Activated CD4-positive, alpha-beta T cell treated with anti-CD3 and anti-CD28 coated beads for 1 hour (primary cell): ENCODE measurements around the gene ZNF415.
"Not testable (repeated sequence)": the region's sequence is repeated elsewhere in the genome, so short reads cannot be mapped to it uniquely, and the experiment has no call there.

Source experiments
- DNase-seq: peaks from one replicate; pipeline ENCODE4 v3.0.0-alpha.2; 2020

Gene ZNF415

GRCh38 chr19:53132141-53132991 lies at the start of gene ZNF415:
Gene ZNF415 (minus strand): TSS chr19:53132910. CDS start chr19:53122676, 10,234 bp downstream.
- peak; percentile 16 for DNase-seq

- DNase-seq: no peak
Observed at GRCh38 chr19:53182202-53182601, 49.5 kb upstream of the ZNF415 start.

DNA sequence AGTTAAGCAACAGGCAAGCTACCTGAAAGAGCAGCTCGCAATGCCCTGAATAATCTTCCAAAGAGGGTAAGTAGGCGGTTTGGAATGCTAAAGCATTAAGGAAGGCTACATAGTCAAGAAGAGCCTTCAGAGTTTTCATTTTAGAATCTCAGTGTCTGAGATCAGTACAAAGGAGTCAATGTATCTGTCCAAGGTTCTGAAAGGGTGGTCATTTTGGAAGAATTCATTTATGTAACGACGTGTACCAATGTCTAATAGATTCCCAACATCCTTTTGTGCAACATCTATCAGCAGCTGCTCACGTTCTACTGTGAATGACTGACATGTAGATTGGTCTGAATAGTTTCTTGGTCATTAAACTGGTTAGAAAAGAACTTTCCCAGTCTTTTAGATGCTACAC lies 45.3 kb upstream of the ZNF415 start:
- no peak for DNase-seq

DNA sequence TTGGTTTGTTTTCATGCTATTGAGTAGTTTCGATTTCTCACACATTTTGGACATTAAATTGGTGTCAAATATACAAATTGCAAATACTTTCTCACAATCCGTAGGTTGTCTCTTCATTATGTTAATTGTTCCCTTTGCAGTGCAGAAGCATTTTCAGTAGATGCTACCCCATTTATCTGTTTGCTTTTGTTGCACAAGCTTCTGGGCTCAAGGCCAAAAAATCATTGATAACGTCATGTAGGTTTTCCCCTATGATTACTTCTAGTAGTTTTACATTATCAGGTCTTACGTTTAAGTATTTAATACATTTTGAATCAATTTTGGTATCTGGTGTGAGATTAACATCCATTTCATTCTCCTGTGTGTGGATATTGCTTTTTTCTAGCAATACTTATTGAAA lies 40.2 kb upstream of the ZNF415 start:
- DNase-seq: no peak

DNA sequence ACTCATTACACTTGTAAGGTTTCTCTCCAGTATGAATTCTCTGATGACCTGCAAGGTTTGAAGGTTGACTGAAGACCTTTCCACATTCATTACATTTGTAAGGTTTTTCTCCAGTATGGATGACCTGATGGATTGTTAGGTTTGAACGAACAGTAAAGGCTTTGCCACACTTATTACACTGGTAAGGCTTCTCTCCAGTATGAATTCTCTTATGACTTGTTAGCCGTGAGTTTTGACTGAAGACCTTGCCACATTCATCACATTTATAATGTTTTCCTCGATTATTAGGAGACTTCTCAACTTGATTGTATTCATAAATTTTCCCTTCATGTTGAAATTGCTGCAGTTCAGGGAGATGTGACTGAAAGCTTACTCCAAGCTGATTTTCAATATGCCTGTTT lies 33.0 kb upstream of the ZNF415 start:
- no peak for DNase-seq

DNA sequence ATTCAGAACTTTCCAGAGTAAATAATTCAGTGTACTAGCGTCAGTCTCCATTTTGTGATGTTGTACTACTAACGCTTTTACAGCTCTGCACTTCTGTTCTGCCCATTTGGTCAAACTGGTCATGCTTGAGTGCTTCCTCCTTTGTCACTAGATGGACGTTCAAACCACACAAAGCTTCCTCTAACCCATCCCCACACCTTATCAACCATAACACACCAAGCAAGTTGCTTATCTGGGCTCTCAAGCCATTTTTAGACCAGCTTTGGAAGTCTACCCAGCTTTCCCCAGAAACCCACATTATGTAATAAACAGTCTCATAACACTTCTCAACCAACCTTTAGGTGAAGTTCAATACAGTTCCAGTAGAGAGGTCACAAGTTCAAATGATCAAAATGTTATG lies 28.4 kb upstream of the ZNF415 start:
- DNase-seq: no peak

DNA sequence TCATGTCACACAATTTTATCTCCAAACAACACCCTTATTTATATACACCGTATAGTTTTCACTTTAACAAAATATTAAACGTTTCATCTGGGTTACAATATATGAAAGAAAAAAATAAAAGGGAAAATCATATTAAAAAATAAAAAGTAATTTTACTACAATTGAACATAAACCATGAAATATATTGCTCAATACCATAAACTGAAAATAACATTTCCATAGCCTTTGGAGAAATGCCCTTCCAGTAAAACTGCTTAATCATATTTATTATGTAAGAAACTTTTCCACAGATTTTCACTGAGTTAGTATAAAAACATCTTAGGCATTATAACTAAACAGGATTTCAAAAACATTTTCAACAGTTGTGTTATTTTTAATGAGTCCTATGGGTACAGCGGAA lies 27.6 kb upstream of the ZNF415 start:
- no peak for DNase-seq

DNA sequence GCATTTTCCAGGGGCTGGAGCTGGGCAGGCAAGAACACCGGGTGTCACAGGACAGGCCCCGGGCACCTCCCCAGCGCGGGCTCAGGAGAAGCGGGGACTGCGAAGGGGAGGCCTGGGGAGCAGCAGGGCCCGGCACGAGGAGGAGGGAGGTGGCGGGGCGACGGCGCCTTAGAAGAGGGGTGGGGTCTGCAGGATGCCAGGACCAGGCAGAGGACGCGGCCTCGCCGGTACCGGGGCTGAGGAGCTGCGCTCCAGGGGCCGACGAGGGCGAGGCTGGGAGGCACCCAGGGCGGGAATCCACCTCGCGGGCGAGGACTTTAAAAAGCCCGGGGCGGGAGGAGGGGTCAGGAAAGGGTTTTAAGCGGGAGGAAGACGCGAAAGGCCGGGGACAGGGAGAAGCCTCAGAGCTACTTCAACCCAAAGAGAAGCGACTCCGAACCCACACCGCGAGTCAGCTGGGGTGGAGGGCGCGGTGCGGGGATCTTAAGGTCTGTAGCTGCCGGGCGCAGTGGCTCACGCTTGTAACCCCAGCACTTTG lies 25.5 kb upstream of the ZNF415 start:
- peak; percentile 11 for DNase-seq

GRCh38 chr19:53157626-53158025 lies 24.9 kb upstream of the ZNF415 start:
- no peak for DNase-seq

- no peak for DNase-seq
Observed at GRCh38 chr19:53156850-53157249, 24.1 kb upstream of the ZNF415 start.

DNA sequence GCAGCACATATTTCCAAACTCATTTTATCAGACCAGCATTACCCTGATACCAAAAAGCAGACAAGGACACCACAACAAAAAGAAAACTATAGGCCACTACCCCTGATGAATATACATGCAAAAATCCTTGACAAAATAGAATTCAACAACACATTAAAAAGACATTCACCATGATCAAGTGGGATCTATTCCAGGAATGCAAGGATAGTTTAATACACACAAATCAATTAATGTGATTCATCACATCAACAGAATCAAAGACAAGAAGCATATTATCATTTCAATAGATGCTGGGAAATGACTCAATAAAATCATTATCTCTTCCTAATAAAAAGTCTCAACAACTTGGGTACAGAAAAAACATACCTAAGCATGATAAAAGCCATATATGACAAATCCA lies 14.9 kb upstream of the ZNF415 start:
- no peak for DNase-seq

- DNase-seq: no peak
Observed at GRCh38 chr19:53140351-53140750, 7.6 kb upstream of the ZNF415 start.

GRCh38 chr19:53136432-53136831 lies 3.7 kb upstream of the ZNF415 start:
- no peak for DNase-seq

- DNase-seq: no peak
Observed at GRCh38 chr19:53131727-53132126, 983 bp downstream of the ZNF415 start.

GRCh38 chr19:53131085-53131590 lies 1.6 kb downstream of the ZNF415 start:
- no peak for DNase-seq

- DNase-seq: no peak
Observed at GRCh38 chr19:53130506-53130905, 2.2 kb downstream of the ZNF415 start.

- not testable (repeated sequence) for DNase-seq
Observed at GRCh38 chr19:53126733-53127526, 5.8 kb downstream of the ZNF415 start.

- DNase-seq: no peak
Observed at GRCh38 chr19:53123400-53123799, 9.3 kb downstream of the ZNF415 start.

- no peak for DNase-seq
Observed at GRCh38 chr19:53112286-53112685, 20.4 kb downstream of the ZNF415 start.

- no peak for DNase-seq
Observed at GRCh38 chr19:53109527-53109926, 23.2 kb downstream of the ZNF415 start.

GRCh38 chr19:53103234-53104203 lies 29.2 kb downstream of the ZNF415 start, which contains the start of gene ZNF160:
Gene ZNF160 (minus strand): TSS chr19:53103422. CDS start chr19:53086276, 17,146 bp downstream.
- DNase-seq: peak; percentile 98

- peak; percentile 7 for DNase-seq
Observed at GRCh38 chr19:53102756-53103233, 29.9 kb downstream of the ZNF415 start.
